Loucy (cell line): ENCODE results near the gene C1QBP.

Experiments used
- H2AFZ ChIP-seq: fragments of 200-600 bp; sonication (generic); 2 replicates; pipeline ENCODE4 v1.6.0; 2016; ENCODE audit warnings: antibody characterized with exemption, mild to moderate bottlenecking, low read length, moderate library complexity
- H3F3A ChIP-seq: fragments of 200-600 bp; 2 replicates; pipeline ENCODE4 v1.6.0; 2016; ENCODE audit warnings: antibody characterized with exemption, low read depth, mild to moderate bottlenecking
- H3K27me3 ChIP-seq: fragments of 200-600 bp; sonication (generic); 2 replicates; pipeline ENCODE4 v1.6.1; 2014; ENCODE audit warnings: low read length, mild to moderate bottlenecking; ENCODE audit not compliant: insufficient read depth, poor library complexity, severe bottlenecking
- H3K36me3 ChIP-seq: fragments of 200-600 bp; sonication (generic); 2 replicates; pipeline ENCODE4 v1.6.1; 2016; ENCODE audit warnings: low read length; ENCODE audit not compliant: insufficient read depth
- H3K4me1 ChIP-seq: fragments of 200-600 bp; sonication (generic); 2 replicates; pipeline ENCODE4 v1.5.1; 2014; ENCODE audit warnings: low read length, mild to moderate bottlenecking; ENCODE audit not compliant: insufficient read depth, poor library complexity, severe bottlenecking
- H3K4me2 ChIP-seq: fragments of 200-600 bp; sonication (generic); 2 replicates; pipeline ENCODE4 v1.6.0; 2014; ENCODE audit warnings: antibody characterized with exemption, low read length, low read depth, mild to moderate bottlenecking; ENCODE audit not compliant: poor library complexity, severe bottlenecking
- H3K4me3 ChIP-seq: fragments of 200-600 bp; sonication (generic); 2 replicates; pipeline ENCODE4 v1.5.1; 2014; ENCODE audit warnings: low read length, mild to moderate bottlenecking, mixed read lengths; ENCODE audit not compliant: poor library complexity, severe bottlenecking
- H3K79me2 ChIP-seq: fragments of 200-600 bp; sonication (generic); 2 replicates; pipeline ENCODE4 v1.6.1; 2014; ENCODE audit warnings: low read length; ENCODE audit not compliant: insufficient read depth
- H3K9ac ChIP-seq: fragments of 200-600 bp; sonication (generic); 2 replicates; pipeline ENCODE4 v1.6.0; 2014; ENCODE audit warnings: mild to moderate bottlenecking, low read depth, low read length, moderate library complexity; ENCODE audit not compliant: poor library complexity, severe bottlenecking
- H3K9me2 ChIP-seq: fragments of 200-600 bp; sonication (generic); replicated peaks from 2 replicates; pipeline ENCODE4 v1.6.1; 2016; ENCODE audit warnings: low read depth, low read length, mixed read lengths
- H3K9me3 ChIP-seq: fragments of 200-600 bp; sonication (generic); 2 replicates; pipeline ENCODE4 v1.6.1; 2014; ENCODE audit warnings: mild to moderate bottlenecking, antibody characterized with exemption, low read length, low read depth; ENCODE audit not compliant: insufficient read depth
- H4K20me1 ChIP-seq: fragments of 200-600 bp; sonication (generic); 2 replicates; pipeline ENCODE4 v1.6.0; 2014; ENCODE audit warnings: antibody characterized with exemption, low read length, mild to moderate bottlenecking; ENCODE audit not compliant: insufficient read depth, poor library complexity, severe bottlenecking
- EZH2phosphoT487 ChIP-seq: fragments of 200-600 bp; IDR thresholded peaks from 2 replicates; pipeline ENCODE4 v1.6.1; 2018; ENCODE audit warnings: antibody characterized with exemption, mild to moderate bottlenecking, moderate library complexity, borderline replicate concordance
- TF ChIP-seq, protein P1 (sequence below): fragments of 200-600 bp; sonication (generic); conservative IDR thresholded peaks from 2 replicates; pipeline ENCODE4 v1.5.1; 2014; ENCODE audit warnings: mild to moderate bottlenecking, antibody characterized with exemption, low read length

C1QBP gene

DNA sequence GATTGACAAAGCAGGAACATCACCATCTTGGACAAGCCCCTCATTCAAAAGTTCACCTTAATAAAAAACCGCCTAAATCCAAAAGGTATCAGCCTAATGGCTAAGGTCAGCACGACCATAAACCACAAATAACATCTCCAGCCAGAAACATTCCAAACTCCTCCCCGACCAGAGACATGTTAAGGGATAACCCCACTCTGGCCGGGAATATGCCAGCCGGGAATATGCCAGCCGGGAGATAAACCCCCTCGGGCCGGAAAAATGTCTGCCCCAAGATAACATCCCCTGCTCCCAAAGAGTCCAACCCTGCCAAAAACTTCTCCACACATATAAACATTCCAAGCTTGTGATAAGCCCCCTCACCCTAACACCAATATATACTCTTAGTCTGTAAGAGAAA is 28.5 kb upstream of the C1QBP start:
- H3F3A ChIP-seq, result no peaks in the 10 kb centered on the region
- TF ChIP-seq, protein P1, sequence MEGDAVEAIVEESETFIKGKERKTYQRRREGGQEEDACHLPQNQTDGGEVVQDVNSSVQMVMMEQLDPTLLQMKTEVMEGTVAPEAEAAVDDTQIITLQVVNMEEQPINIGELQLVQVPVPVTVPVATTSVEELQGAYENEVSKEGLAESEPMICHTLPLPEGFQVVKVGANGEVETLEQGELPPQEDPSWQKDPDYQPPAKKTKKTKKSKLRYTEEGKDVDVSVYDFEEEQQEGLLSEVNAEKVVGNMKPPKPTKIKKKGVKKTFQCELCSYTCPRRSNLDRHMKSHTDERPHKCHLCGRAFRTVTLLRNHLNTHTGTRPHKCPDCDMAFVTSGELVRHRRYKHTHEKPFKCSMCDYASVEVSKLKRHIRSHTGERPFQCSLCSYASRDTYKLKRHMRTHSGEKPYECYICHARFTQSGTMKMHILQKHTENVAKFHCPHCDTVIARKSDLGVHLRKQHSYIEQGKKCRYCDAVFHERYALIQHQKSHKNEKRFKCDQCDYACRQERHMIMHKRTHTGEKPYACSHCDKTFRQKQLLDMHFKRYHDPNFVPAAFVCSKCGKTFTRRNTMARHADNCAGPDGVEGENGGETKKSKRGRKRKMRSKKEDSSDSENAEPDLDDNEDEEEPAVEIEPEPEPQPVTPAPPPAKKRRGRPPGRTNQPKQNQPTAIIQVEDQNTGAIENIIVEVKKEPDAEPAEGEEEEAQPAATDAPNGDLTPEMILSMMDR, result no peak
- TF ChIP-seq EZH2phosphoT487, result no peak
- peak overlapping the region; percentile 96 for H3K4me3 ChIP-seq
- H3K79me2 ChIP-seq, result peaks cover 63% of the 10 kb centered on the region
- no peaks in the 10 kb centered on the region for H3K9me3 ChIP-seq
- H3K4me2 ChIP-seq, result peak overlapping the region; percentile 92
- peaks cover 41% of the 10 kb centered on the region for H4K20me1 ChIP-seq
- peak overlapping the region; percentile 93 for H3K9ac ChIP-seq
- no peaks in the 10 kb centered on the region for H3K27me3 ChIP-seq
- peaks cover 31% of the 10 kb centered on the region for H3K4me1 ChIP-seq
- H2AFZ ChIP-seq, result no peak overlapping the region
- H3K36me3 ChIP-seq, result peaks cover 14% of the 10 kb centered on the region; the same call in 1 of the 2 replicates
- no peaks in the 10 kb centered on the region for H3K9me2 ChIP-seq

- H2AFZ ChIP-seq, result no peak overlapping the region
- peaks cover 31% of the 10 kb centered on the region for H3K4me1 ChIP-seq
- H3K9me3 ChIP-seq, result no peaks in the 10 kb centered on the region
- no peaks in the 10 kb centered on the region for H3F3A ChIP-seq
- H4K20me1 ChIP-seq, result peaks cover 41% of the 10 kb centered on the region
- H3K79me2 ChIP-seq, result peaks cover 67% of the 10 kb centered on the region
- H3K9me2 ChIP-seq, result no peaks in the 10 kb centered on the region
- H3K9ac ChIP-seq, result peak overlapping the region; percentile 93
- H3K4me2 ChIP-seq, result peak overlapping the region; percentile 92
- peaks cover 8% of the 10 kb centered on the region; the same call in 1 of the 2 replicates for H3K36me3 ChIP-seq
- H3K27me3 ChIP-seq, result no peaks in the 10 kb centered on the region
- TF ChIP-seq, protein P1, result no peak
- no peak for TF ChIP-seq EZH2phosphoT487
- peak overlapping the region; percentile 96 for H3K4me3 ChIP-seq
Measured at GRCh38 chr17:5466295-5466694, 27.3 kb upstream of the C1QBP start.

DNA sequence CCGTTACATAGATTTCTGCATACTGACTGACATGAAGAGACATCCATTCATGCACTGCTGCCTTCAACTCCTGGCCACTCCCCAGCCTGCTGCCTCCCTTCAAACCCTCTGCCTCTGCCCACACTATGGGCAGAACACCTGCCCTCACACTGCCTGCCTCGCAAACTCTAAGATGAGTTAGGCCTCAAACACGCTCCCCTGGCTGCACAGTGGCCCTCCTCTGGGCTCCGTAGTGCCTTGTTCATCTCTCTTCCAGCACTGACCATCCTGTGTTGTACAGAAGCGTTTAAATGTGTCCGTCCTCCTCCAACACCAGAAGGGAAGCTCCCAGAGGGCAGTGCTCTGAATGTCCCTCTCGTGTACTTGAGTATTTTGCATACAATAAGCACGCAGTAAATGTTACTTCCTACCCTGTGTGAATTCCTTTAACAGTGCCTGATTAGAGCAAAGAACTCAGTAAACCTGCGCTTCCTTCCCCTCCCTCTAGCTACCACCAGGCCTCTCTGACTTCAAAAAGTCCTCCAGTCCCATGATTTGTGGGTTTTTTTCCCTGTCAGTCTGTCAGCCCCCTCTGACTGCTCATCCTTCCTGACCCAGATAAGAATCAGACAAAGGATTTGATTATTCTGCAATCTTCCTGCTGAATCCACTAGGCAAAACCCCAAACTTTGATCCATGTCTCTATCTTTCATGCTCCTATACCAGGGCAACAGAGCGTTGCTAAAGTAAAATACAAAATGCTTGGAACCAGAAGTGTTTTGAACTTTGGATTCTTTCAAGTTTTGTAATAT is 26.0 kb upstream of the C1QBP start:
- Histone ChIP-seq H3K9me3 (no peaks in the 10 kb centered on the region), H3K4me1 (peaks cover 31% of the 10 kb centered on the region), H3K36me3 (peaks cover 19% of the 10 kb centered on the region; the same call in 1 of the 2 replicates), H3K27me3 (no peaks in the 10 kb centered on the region), H3K9ac (peak overlapping the region; percentile 93), H3K4me3 (peak overlapping the region; percentile 96), H2AFZ (no peak overlapping the region), H4K20me1 (peaks cover 41% of the 10 kb centered on the region), H3K79me2 (peaks cover 67% of the 10 kb centered on the region), H3K4me2 (peak overlapping the region; percentile 92), H3K9me2 (no peaks in the 10 kb centered on the region), H3F3A (no peaks in the 10 kb centered on the region)
- TF ChIP-seq EZH2phosphoT487, result no peak
